GM19238 (cell line): ENCODE measurements around the gene PDE3B.
"Not testable (repeated sequence)": the region's sequence is repeated elsewhere in the genome, so short reads cannot be mapped to it uniquely, and the experiment has no call there.

Experiments used
- DNase-seq: peaks from one replicate; pipeline ENCODE4 v3.0.0; 2011; ENCODE audit warnings: low spot score; ENCODE audit not compliant: insufficient read length

The PDE3B gene

DNA sequence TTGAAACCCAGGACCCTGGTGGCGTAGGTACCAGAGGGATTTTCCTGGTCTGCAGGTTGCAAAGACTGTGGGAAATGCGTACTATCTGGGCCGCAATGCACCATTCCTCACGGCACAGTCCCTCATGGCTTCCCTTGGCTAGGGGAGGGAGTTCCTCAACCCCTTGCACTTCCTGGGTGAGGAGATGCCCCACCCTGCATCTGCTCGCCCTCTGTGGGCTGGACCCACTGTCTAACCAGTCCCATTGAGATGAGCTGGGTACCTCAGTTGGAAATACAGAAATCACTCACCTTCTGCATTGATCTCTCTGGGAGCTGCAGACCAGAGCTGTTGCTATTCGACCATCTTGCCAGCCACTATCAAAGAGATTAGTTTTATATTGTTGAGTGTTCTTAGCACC lies 100.1 kb downstream of the PDE3B start:
- not testable (repeated sequence) for DNase-seq

DNA sequence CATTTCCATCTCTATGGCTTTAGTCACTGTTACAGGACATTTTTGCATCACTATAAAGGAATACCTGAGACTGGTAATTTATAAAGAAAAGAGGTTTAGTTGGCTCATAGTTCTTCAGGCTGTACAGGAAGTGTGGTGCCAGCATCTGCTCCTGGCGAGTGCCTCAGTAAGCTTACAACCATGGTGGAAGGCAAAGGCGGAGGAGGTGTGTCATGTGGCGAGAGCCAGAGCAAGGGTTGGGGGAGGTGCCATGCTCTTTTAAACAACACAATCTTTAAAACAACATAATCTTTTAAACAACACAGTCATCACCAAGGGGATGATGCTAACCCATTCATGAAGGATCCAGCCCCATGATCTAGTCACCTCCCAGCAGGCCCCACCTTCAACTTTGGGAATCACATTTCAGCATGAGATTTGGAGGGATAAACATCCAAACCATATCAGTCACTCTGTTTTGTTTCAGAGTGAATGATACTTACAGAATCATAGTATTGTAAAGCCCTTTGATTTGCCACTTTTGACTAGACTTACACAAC lies 103.3 kb downstream of the PDE3B start:
- DNase-seq = no peak

DNA sequence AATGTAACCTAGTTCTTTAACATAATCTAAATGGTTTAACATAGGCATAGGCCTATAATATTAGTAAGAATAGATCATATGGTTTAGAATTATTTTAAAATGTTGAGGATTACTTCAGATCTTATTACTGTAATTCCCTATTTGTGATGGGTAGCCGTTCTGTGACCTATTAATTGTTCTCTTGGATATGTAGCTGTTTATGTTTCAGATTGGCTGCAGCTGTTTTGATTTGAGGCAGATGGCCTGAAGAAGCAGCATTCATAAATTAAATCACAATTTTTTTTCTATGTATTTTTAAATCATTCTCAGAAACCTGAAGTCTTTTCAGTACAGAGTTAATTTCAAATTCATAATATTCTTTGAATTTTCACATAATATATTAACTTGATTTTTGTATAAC lies 104.5 kb downstream of the PDE3B start:
- DNase-seq = no peak

DNA sequence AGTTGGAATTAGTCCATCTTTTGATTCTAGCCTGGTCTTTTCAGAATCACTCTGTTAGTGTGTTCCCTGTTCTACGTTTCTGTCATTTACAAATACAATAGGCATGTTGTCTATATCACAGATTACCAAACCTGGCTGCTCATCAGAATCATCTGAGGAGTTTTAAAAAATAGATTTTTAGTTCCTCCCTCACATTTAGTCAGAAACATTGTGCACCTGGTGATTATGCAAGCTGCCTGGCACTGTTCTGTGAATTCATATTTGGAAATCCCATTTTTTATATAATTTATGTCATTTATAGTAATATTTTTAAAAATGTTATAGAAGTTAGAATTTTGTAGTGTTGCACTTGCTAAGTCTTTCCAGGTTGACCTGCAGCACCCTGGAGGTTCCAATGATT lies 107.3 kb downstream of the PDE3B start:
- DNase-seq = no peak

DNA sequence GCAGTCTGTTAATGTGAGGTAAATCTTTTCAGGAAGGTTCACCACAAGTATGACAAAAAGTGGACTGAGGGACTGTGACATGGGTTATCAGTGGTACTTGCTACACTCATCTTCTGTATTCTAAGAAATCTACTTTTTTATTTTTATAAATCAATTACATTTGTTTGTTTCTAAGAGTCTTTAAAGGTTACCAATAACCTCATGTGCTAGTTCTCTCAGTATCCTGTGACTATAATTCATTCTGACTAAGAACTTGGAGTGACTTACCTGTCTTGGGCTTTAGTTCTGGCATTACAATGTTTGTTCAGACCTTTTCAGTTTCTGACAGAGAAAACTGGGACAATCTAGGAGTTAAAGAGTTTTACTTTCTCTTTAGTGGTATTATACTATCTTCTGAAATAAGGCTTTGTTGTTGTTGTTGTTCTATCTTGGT lies 108.4 kb downstream of the PDE3B start:
- DNase-seq = no peak

DNA sequence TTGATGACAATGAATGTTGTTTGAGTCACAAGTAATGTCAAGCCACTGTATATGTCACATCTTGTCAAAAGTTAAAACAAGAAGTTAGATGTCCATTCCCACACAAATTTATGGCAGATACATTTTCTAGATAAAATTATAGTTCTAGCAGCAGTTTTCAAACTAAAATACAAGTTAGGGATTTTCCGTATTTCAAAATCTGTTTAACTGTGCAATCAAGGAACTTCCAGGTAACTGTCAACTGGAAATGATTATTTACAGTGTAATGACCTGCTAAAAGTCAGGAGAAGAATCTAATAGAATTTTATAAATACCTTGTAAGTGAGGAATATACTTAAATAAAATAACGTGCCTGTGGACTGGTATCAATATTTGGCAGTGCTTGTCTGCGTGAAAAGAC lies 111.5 kb downstream of the PDE3B start:
- no peak for DNase-seq

DNA sequence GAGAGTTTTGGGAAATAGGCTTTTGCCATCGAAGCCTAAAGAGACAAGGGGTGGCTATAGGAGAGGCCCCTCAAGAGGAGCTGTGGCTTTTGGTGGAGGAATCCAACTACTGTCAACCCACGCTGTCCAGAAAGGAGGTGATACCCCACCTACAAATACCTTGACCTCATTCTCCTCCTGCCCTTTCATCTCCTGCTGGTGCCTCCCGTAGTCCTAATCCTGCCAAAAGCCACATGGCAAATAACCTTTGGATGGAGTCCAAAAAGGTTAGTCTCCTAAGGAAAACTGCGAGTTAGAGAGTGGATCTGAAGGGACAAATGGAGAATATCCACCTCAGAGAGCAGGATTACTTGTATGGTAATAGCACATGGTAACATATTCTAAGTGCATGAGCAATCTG lies 112.7 kb downstream of the PDE3B start:
- DNase-seq = no peak

DNA sequence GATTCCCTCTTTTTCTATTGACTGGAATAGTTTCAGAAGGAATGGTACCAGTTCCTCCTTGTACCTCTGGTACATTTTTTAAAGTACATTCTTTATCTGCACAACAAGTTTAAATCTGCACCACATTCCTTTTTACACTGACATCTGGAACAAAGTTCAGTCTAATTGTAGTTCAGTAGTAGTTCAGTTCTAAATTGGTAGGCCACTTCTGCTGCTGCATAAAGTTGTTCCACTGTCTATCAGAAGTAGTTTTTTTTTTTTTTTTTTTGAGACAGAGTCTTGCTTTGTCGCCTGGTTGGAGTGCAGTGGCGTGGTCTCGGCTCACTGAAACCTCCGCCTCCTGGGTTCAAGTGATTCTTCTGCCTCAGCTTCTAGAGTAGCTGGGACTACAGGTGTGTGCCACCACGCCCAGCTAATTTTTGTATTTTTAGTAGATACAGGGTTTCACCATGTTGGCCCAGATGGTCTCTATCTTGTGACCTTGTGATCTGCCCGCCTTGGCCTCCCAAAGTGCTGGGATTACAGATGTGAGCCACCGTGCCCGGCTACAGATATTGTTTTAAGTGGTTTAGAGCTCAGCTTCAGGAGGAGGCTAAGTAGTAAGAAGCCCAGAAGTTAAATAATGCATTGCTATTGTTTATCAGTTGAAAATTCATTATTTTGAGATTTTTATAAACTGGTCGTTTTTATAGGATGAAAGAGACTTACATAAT lies 115.9 kb downstream of the PDE3B start:
- not testable (repeated sequence) for DNase-seq

DNA sequence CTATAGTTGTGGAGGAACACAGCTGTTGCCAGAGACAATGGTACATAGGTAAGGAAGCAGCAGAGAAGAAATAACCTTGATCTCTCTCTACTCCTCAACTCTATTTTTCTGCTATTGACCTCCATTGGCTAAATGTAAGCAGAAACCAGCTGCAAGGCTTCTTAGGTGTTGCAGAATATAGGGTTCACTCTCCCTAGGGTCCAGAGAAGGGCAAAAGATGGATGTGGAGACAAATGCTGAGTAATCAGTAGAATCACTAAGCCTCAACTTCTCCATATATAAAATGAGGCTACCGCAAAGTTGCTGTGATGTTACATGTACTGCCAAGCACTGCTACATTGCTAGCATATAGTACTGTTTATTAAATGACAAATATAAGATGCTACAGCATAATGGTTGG lies 120.6 kb downstream of the PDE3B start:
- no peak for DNase-seq

DNA sequence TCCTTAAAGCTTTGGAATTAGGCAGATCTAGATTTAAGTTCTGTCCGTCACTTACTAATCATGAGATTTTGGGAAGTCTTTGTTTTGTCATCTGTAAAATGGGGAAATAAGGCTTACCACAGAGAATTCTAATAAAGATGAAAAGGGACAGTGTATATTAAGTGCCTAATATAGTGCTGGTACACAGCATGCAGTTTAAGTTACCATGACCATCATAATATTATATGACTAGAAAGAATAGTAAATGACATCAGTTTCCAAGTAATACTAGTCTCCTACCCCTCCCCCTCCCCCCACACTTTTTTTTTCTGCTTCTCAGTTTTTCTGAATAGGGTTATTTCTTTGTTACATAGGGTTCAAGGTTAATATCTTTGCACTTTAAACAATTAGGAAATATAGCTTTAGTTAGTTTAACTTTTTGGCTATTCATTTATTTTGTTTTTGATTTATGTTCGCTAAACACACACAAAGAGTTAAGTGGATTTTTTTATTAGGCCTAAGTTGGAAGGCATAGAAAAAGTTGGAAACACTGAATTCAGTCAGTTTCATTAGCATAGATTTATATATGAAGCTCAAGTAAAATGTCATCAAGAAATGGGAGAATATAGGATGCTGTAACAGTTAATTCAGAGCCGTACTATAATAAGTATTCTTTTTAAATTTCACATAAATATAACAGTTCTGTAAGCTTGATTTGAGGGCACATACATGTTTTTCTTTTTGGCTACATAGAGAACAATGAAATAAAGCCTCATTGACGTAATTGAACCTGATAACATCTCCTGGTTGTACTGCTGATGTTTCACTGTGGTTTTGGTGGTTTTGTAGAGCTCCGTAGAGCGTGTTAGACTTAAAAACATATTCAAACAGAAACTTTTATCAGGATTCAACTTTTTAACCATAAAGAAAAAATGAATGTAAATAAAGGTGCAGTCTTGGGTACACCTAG lies 121.2 kb downstream of the PDE3B start:
- peak; percentile 1 for DNase-seq

DNA sequence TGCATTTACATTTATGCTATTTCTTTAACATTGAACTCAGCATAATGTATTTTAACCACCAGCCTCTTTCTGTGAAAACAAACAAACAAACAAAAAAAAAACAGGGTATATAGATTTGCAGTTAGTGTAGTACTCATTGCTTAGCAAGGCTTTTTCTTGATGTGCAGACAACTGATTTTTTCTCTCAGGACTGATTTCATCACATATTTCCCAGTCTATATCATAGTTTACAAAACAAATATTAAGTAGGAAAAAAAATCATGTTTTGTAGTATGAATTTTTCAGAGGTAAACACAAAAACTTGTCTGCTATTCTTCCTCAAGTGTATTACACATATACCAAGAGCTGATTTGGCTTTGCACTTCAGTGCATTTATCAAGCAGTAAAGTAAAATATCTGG lies 123.0 kb downstream of the PDE3B start:
- no peak for DNase-seq

DNA sequence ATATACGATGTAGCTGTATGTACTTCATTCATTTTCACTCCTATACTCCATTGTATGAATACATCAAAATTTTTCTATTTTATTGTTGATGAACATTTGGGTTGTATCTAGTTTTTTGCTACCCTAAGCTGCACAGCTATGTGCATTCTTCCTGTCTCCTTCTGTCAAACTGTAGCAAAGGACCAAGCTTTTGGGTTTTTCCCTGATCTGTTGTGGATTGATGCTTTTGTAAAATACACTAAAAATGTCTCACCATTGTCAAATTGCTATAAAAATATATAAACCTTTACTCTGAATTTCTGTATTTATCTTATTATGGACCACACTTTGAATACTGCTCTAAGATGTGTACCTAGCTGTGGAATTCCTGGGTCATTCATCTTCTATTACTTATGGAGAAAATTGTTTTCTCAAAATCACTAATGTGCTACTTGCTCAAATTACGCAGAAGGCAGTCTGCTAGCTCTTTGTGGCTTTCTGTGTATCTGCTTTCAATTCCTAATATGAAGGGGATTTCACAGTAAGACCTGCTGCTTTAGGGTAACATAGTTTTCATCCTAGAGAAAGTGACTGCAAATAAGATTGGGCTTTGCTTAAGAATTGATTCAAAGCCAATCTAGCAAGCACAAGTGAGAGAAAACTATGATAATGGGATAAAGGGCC lies 125.1 kb downstream of the PDE3B start:
- DNase-seq = no peak

DNA sequence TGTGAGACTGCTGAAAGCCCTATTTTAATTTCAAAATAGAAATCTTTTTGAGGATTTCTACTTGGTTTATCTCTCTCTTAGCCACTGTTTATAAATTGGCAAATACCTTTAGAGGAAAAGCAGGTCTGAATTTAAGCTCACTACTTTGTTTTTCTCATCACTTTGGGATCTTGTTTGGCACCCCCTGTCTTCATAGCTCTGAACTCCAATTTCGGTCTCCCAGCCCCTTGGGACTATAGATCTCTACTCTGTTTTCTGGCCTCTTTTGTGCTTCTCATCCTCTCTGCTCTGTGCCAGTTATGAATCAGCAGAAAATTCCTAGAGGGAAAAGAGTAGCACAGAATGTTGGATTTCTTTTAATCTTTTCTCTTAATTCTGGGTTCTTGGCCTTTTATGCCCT lies 130.2 kb downstream of the PDE3B start:
- no peak for DNase-seq

DNA sequence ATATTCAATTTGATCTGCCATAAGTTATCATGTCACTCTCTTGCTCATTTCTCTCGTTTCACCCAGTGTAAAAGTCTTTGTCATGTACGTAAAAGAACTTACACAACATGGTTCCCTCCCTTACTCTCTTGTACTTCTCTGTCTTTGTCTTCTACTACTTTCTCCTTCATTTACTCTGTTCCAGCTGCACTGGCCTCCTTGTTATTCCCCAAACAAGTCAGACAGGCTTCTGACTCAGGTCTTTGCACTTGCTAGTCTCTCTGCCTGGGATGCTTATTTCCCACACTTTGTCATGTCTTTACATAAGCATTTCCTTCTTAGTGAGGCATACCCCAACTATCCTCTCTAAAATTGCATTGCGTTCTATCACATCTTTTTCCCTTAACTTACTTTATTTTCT lies 131.1 kb downstream of the PDE3B start:
- no peak for DNase-seq

DNA sequence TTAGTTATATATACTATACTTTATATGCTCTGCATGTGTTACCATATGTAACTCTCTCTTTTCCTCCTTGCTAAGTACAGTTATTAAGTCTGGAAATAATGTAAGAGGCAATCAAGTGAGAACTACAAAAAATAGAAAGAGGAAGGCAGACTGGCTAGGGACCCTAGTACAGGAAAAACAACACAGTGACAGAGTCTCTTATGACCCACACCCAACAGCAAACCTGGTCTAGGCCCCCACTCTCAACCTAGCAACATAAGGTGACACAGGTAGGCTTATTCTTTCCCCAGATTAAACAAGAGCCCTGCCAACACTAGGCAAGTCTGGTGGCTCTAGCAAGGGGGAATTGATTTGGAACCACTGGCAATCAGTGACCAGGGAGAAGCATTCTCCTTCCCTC lies 132.3 kb downstream of the PDE3B start:
- DNase-seq = no peak

DNA sequence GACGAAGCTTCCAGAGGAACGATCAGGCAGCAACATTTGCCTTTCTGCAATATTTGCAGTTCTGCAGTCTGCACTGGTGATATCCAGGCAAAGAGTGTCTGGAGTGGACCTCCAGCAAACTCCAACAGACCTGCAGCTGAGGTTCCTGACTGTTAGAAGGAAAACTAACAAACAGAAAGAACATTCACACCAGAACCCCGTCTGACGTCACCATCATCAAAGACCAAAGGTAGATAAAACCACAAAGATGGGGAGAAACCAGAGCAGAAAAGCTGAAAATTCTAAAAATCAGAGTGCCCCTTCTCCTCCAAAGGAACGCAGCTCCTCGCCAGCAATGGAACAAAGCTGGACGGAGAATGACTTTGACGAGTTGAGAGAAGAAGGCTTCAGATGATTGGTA lies 134.9 kb downstream of the PDE3B start:
- not testable (repeated sequence) for DNase-seq

DNA sequence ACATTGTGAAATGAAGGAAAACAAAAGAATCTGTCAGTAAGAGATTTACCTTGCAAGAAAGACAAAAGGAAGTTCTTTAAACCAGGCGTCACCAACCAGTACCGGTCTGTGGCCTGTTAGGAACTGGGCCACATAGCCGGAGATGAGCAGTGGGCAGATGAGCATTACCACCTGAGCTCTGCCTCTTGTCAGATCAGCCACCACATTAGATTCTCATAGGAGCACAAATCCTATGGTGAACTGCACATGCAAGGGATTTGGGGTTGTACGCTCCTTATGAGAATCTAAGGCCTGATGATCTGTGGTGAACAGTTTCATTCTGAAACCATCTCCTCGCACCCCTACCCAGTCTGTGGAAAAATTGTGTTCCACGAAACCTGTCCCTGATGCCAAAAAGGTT lies 140.2 kb downstream of the PDE3B start:
- no peak for DNase-seq

DNA sequence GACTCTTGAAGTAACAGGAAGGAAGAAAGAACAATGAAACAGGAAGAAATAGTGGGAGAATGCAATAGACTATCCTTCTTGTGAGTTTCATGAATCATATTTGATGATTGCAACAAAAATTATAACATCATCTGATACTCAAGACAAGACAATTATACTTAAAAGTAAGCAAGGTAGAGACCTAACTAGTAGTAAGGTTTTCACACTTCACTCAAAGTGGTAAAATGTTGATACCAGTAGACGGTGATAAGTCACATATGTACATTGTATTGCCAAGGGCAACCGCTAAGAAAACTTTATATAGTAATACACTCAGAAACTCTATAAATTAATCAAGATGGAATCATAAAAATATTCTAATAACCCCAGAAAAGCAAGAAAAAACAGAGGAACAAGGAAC lies 140.6 kb downstream of the PDE3B start:
- DNase-seq = no peak

DNA sequence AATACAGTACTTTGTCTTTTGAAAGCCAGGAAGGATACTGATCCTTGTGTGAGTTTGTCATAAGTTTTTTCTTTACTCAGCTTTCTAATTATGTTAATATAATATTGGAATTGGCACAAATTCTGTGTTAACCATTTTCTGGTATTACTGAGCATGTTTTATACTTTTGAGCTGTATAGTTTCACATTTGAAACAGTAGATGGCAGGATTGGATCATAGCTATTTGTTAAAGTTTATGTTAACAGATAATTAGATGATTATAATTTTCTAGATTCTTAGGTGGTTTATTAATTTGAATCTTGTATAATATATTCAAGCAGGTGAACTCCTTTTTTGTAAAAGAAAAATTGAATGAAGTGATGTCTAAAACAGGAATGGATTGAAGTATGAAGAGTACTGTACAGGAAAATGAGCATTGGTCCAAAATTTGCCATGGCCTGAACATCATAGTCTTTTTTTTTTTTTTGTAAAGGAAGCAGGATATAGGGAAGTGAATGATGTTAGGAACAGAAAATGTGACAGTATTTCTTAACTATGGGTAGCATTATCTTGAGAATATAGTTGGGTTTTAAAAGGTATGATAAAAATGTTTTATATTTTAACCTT lies 146.4 kb downstream of the PDE3B start:
- DNase-seq = no peak

DNA sequence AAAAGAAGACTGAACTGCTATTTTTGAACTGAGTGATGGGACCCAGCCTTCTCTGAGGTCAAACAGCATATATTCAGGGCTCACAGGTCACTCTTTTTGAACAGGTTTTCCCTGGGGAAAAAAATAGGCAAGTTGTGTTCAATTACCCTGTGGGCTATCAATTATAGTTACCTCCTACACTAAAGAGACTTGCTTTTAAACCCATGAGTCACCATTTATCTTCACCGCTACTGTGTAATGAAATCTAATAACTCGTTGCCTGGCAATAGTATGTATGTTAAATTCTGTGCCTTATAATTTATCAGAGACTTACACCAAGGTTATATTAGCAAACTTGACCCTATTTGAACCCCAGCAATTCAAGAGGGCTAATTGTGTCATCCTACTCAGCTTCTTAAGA lies 149.9 kb downstream of the PDE3B start:
- DNase-seq = no peak

DNA sequence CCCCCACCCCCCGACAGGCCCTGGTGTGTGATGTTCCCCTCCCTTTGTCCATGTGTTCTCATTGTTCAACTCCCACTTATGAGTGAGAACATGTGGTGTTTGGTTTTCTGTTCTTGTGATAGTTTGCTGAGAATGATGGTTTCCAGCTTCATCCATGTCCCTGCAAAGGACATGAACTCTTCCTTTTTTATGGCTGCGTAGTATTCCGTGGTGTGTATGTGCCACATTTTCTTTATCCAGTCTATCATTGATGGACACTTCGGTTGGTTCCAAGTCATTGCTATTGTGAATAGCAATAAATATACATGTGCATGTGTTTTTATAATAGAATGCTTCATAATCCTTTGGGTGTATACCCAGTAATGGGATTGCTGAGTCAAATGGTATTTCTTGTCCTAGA lies 152.4 kb downstream of the PDE3B start:
- DNase-seq = not testable (repeated sequence)
